Measurements from ENCODE around the gene SETBP1.

The SETBP1 gene

GRCh38 chr18:44841752-44842587, 161.3 kb downstream of the SETBP1 start:
- DNase-seq (ENCODE audit: low spot score), result no peak

DNA sequence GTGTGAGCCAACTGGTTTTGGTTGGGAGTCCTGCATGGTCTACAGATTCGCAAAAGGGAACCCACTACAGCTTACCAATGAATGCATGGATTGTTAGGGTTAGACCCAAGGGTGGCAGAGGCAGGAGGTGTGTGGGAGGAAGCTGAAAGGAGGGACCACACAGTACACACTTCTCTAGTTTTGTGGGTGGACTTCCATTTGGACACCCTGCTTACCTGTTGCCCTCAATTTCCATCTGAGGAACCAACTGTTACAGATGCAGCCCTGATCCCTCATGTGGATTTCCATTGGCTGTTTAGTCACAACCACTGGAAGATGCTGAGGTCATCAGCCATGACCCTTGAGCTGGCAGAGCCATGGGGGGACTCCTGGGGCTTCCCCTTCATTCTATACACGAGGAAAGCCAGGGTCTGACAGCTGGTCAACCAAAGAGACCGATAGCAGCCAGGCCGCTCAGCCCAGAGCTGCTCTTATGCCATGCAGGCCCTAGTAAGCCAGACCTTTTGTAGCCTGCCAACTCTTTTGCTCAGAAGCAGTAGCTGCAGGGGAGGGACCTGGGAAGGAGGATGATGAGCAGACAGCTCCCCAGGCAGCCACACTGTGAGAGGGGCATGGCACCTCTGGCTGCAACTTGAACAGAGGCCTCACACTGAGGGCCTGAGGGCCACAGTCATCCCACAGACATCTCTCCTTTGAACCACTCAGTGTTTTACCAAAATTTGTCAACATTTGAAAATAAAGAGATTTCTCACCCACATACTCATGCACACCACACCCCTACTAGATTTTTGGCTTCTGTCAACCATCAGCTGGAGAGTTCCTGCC, 162.1 kb downstream of the SETBP1 start:
- DNase-seq (ENCODE audit: low spot score), result no peak

- DNase-seq (ENCODE audit: low spot score), result no peak
Measured at GRCh38 chr18:44844486-44844885, 163.8 kb downstream of the SETBP1 start.

- no peak for DNase-seq (ENCODE audit: low spot score)
Measured at GRCh38 chr18:44846450-44846849, 165.8 kb downstream of the SETBP1 start.

DNA sequence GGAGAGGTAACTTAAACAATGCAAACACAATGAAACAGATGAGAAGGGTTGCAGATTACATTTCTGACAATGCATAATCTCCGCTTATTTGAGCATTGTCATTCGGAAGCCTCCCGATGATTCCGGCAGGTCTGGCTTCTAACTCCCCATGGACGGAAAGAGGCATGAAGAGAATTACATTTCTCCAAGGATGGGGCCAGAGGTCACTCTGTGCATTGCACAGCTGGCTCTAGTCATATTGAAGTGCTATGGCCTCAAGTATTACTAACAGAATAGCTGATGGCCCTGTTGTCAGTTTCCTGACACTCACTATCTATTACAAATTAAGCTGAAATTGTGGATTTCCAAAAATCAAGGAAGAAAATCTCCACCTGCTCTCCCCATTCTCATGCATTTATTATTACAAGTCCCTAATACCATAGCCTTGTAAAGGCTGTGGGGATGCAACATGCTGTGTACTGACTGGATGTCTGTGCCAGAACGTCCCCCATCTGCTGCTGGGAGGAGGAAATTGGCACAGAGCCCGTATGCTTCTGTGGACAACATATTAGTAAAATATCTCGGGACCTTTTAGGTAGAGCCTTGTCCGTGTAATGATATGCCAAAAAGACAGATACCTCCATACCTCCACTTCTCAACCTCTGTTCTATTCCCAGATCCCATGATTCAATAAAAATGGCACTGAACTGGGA, 168.1 kb downstream of the SETBP1 start:
- no peak for DNase-seq (ENCODE audit: low spot score)

DNA sequence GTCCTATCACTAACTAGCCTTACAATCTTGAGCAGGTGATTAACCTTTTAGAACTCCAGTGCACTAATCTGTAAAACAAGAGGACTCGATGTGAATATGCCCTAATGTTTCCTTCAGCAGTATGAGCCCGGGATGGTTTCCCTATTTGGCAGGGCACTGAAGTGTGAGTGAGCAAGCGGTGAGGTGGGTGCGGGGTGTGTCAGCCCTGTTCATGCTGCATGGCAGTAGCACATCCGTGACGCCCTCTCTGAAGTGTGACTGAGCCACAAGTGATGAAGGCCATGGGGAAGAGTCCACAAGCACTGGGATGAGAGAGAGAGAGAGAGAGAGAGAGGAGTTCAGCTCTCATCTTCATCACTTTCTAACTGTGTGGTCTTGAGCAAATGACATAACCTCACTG, 168.7 kb downstream of the SETBP1 start:
- DNase-seq (ENCODE audit: low spot score), result no peak

- DNase-seq (ENCODE audit: low spot score), result no peak
Measured at GRCh38 chr18:44850001-44850400, 169.3 kb downstream of the SETBP1 start.

DNA sequence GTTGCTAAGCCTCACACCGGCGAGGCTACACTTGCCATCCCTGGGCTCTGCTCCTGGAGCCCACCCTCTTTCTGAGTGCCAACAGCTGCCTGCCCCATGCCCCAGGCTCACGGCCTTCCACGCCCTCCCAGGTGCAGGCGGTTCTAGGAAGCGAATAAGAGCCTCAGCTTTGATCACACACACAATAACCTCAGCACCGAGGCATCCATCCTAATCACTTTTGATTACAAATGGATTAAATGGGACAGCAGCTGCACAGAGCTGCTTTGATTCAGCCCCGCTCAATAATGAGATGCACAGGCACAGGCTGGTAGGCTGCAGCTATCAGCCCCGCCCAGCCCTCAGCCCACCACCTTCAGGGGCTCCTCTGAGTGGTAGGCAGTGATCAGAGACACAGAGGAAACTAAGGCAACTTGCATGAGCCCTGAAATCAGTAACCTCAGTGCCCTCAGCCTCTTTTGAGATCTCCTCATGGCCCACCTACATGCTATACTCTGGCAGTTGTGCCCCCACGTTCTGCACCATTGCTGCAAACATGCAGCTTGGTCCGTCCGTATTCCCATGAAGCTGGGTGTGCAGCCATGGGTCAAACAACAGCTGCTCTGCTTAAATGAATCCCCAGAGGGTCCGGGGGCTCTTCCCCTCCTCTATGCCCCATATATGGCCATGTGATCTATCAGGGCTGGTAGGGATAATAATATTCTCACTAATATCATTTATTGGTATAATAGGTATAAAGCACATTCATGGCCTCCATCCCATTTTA, 171.4 kb downstream of the SETBP1 start:
- peak; percentile 84 for DNase-seq (ENCODE audit: low spot score)

- no peak for DNase-seq (ENCODE audit: low spot score)
Measured at GRCh38 chr18:44852818-44853217, 172.1 kb downstream of the SETBP1 start.

- DNase-seq (ENCODE audit: low spot score), result no peak
Measured at GRCh38 chr18:44853430-44853829, 172.7 kb downstream of the SETBP1 start.

DNA sequence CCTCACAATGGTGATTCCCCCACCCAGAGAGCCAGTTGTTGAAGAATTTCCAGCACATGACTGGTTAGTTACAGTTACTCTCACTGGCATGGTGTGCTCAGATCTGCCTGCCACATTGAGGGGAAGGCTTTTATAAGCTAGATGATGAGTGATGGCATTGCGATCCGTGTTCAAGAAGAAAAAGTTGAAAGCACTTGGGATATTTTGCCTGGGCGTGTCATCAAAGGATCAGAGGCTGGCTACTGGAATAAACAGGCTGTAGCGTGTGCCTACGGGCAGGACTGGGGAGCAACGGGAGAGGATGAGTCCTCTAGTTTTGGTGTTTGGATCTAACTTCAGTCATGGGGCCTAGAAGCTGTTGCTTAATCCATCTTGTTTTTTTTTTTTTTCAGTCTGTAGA, 175.0 kb downstream of the SETBP1 start:
- DNase-seq (ENCODE audit: low spot score), result no peak

DNA sequence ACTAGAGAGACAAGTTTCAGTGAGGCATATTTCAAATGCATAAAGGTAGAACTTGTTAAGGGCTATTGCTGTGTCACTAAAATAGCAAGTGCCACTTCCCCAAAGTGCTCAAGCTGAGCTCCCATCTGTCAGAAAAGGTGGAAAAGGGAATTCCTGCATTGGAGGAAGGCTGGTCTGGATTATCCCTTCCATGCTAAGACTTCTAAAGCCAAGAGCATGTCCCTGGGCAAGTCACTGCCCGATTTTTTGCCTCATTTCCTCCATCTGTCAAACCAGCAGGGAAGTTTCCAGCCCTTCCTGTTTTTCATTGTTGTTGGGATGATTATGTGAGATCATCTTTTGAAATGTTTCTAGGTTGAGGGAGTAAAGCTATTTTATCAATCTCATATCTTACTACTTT, 175.5 kb downstream of the SETBP1 start:
- no peak for DNase-seq (ENCODE audit: low spot score)

- DNase-seq (ENCODE audit: low spot score), result no peak
Measured at GRCh38 chr18:44857081-44857480, 176.4 kb downstream of the SETBP1 start.

- no peak for DNase-seq (ENCODE audit: low spot score)
Measured at GRCh38 chr18:44857744-44858491, 177.2 kb downstream of the SETBP1 start.

DNA sequence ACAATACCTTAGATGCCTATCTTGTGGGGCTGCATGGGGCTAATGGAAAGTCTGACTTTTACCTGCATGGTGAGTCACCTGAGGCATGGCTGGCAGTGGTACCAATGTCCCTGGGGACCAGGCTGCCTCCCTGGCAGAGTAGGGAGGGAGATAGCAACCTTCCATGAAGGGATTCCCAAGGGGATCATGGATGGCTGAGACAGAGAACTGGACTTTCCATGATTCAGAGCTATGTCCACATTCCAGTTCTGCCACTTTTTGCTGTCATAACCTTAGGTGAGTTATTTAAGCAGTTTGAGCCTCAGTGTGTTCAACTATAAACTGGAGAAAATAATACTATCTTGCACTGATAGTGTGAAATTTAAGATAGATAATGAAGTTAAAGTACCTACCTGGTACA, 178.6 kb downstream of the SETBP1 start:
- no peak for DNase-seq (ENCODE audit: low spot score)

- no peak for DNase-seq (ENCODE audit: low spot score)
Measured at GRCh38 chr18:44859751-44860439, 179.2 kb downstream of the SETBP1 start.

DNA sequence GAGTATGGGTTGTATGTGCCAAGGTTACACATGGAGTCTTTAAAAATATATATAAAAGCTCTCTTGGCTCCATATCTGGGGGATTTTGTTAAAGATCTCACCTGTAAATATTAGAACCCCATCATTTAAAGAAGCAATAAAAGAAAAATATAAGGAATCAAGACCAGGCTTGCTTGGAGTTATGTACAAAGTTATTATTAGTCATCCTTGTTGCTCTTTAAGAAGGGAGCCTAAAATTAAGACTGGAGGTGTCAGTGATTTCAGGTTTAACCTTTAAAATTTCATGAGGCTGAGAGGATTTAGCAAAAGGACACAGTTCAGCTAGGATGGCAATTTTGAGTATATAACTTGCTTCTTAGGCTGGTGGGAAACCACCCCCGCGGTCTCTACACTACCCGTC, 181.4 kb downstream of the SETBP1 start:
- DNase-seq (ENCODE audit: low spot score), result no peak

GRCh38 chr18:44866103-44866502, 185.4 kb downstream of the SETBP1 start:
- DNase-seq (ENCODE audit: low spot score), result no peak

- DNase-seq (ENCODE audit: low spot score), result no peak
Measured at GRCh38 chr18:44869533-44869932, 188.8 kb downstream of the SETBP1 start.

- DNase-seq (ENCODE audit: low spot score), result no peak
Measured at GRCh38 chr18:44870631-44871502, 190.2 kb downstream of the SETBP1 start.
